ENCODE results near the gene PITPNM3. TPM values are rescaled to one million over a fixed set of nuclear protein-coding genes. Genes with fewer than 3 reads are reported as not detected.

PITPNM3 gene
- total RNA-seq, 1 experiment from 2014 or later: 4.2 TPM

DNA sequence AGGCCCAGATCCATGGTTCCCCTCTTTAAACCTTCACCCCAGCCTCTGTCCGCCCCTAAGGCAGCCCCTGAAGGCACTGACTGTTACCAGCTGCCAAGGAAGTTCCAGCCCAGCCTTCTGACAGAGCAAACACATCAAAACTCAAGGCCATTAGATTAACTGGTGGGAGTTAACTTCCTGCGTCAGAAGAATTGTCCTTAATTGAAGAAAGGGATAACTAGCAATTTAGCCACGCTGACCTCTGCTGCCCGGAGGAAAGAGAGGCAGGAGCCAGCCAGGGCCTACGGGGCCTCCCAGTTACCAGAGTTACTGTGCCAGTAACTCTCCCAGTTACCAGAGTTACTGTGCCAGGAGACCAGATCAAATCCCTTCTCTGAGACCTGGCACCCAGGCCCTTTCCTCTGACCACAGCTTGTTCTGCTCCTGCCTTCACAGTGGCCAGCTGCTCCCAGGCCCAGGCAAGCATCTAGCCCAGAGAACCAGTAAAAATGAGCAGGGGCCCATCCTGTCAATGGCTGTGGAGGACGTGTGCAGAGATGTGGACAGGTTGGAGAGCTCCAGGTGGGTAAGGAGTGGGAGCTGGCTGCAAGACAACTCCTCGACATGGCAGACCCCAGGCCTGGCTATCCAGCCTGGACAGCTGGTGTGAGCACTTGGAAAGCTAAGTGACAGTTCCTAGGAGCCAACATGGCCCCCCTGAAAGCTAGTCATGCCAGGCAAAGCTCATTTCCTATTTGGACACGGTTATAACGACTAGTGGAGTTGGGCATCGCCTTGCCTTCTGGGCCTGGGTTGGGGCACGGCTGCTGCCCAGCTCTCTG, 2.8 kb upstream of the PITPNM3 start:
- ChIA-PET CTCF (no interaction called here), RAD21 (ENCODE audit: low non-redundant PET in 1 of 2, low total read pairs in 2 of 2, uncharacterized antibody in 2 of 2, unreplicated experiment in 2 of 2) (no interaction called here), POLR2A (no interaction called here)
- H3K9me2 ChIP-seq (ENCODE audit: insufficient read depth): no peaks in the 10 kb centered on the region
- H3K9me3 ChIP-seq (ENCODE audit: control insufficient read depth in 1 of 2, insufficient read depth in 1 of 2, low read depth in 1 of 2, low read length in 2 of 2): no peaks in the 10 kb centered on the region
- no peak overlapping the region for H3K4me3 ChIP-seq (replicated peaks in 1 of 2; ENCODE audit: low read depth in 1 of 2, low read length in 2 of 2)
- H3K36me3 ChIP-seq (ENCODE audit: control insufficient read depth in 1 of 2, insufficient read depth in 2 of 2, low read length in 2 of 2): no peaks in the 10 kb centered on the region
- no peak overlapping the region for H2AFZ ChIP-seq (ENCODE audit: low read depth, low read length, poor library complexity, severe bottlenecking)
- H3K27ac ChIP-seq (ENCODE audit: low read depth, low read length): no peak overlapping the region
- no TSS peak for BruUV-seq (replicated peaks)
- H3K79me2 ChIP-seq (ENCODE audit: insufficient read depth, low read length): no peaks in the 10 kb centered on the region
- no peak overlapping the region for H3K4me2 ChIP-seq (ENCODE audit: low read length)
- no peak for DNase-seq (ENCODE audit: low read depth, low spot score)
- ATAC-seq: no peak
- peak; percentile 53; the same call in 1 of the 2 replicates for TF ChIP-seq RAD21 (IDR thresholded peaks at IDR 0.05; ENCODE audit: low read depth)
- TF ChIP-seq SP1 (IDR thresholded peaks at IDR 0.05; ENCODE audit: low read depth): no peak
- H3K27me3 ChIP-seq (ENCODE audit: insufficient read depth, low read length): no peaks in the 10 kb centered on the region
- H3K9ac ChIP-seq (ENCODE audit: low read length): no peak overlapping the region
- peaks cover 10 to 19% of the 10 kb centered on the region in 2 experiments for H3K4me1 ChIP-seq (ENCODE audit: control insufficient read depth in 1 of 2, insufficient read depth in 2 of 2, low read length in 2 of 2)
- intact Hi-C loops (cut with micrococcal nuclease): loop anchor here (1.0 kb wide), 1 partner anchor 86 kb away; no protein-coding TSS in a partner anchor
- no peaks in the 10 kb centered on the region for H4K20me1 ChIP-seq (ENCODE audit: insufficient read depth)

DNA sequence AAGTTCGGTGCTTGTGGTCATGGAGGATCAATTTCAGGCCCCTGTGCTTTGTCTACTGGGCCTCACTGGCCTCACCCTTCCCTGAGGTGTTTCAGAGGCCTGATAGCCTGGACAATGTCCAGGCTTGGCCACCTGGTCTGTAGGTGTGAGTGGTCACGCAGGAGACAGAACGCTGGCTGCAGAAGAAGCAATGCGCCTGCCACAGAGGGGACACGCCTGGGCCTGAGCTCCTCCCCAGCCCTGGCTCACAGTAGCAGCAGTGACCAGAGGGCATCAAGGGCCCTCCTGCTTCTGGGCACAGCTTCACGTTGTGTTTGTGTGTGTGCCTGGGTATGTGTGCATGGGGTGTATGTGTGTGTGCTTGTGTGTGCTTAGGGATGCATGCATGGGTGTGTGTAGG, 1.9 kb upstream of the PITPNM3 start:
- POLR2A ChIA-PET: no interaction called here
- intact Hi-C loops (cut with micrococcal nuclease): no loop called here

More for the DNA sequence above, 1.9 kb upstream of the PITPNM3 start:
- H3K27me3 ChIP-seq (ENCODE audit: insufficient read depth, low read length): no peaks in the 10 kb centered on the region
- no peak overlapping the region for H2AFZ ChIP-seq (ENCODE audit: low read depth, low read length, poor library complexity, severe bottlenecking)
- ChIA-PET CTCF (no interaction called here), RAD21 (ENCODE audit: low non-redundant PET in 1 of 2, low total read pairs in 2 of 2, uncharacterized antibody in 2 of 2, unreplicated experiment in 2 of 2) (no interaction called here)
- no peak for TF ChIP-seq EZH2phosphoT487 (IDR thresholded peaks at IDR 0.05; ENCODE audit: borderline replicate concordance)
- no peaks in the 10 kb centered on the region for H4K20me1 ChIP-seq (ENCODE audit: insufficient read depth)
- DNase-seq (ENCODE audit: low read depth, low spot score) (no peak), ATAC-seq (no peak)
- H3K36me3 ChIP-seq (ENCODE audit: control insufficient read depth in 1 of 2, insufficient read depth in 2 of 2, low read length in 2 of 2): no peaks in the 10 kb centered on the region
- no peaks in the 10 kb centered on the region for H3K9me3 ChIP-seq (ENCODE audit: control insufficient read depth in 1 of 2, insufficient read depth in 1 of 2, low read depth in 1 of 2, low read length in 2 of 2)
- BruUV-seq (replicated peaks): no TSS peak
- H3K4me3 ChIP-seq (replicated peaks in 1 of 2; ENCODE audit: low read depth in 1 of 2, low read length in 2 of 2): no peak overlapping the region
- H3K79me2 ChIP-seq (ENCODE audit: insufficient read depth, low read length): no peaks in the 10 kb centered on the region
- peaks cover 10 to 23% of the 10 kb centered on the region in 2 experiments for H3K4me1 ChIP-seq (ENCODE audit: control insufficient read depth in 1 of 2, insufficient read depth in 2 of 2, low read length in 2 of 2)
- no peak overlapping the region for H3K27ac ChIP-seq (ENCODE audit: low read depth, low read length)
- no peaks in the 10 kb centered on the region for H3K9me2 ChIP-seq (ENCODE audit: insufficient read depth)
- H3K9ac ChIP-seq (ENCODE audit: low read length): no peak overlapping the region
- no peak overlapping the region for H3K4me2 ChIP-seq (ENCODE audit: low read length)

All from HCT116 (cell line).